HPDE6-E6E7 (cell line): Measurements from ENCODE around the gene RBPJL.
A peak's percentile ranks its signal among the peaks of the same experiment; 100 is the strongest.

ENCODE experiments used
- DNase-seq: peaks from one replicate; pipeline ENCODE4 v3.0.0; 2011; ENCODE audit warnings: missing footprints; ENCODE audit errors: extremely low spot score

Gene RBPJL

GRCh38 chr20:45306431-45306982 lies at the start of gene RBPJL:
TSS of gene RBPJL (plus strand) at chr20:45306840. CDS start at chr20:45306923, 83 bp downstream.
- DNase-seq, result no peak

- DNase-seq, result no peak
These were observed 49.5 kb upstream of the RBPJL start for GRCh38 chr20:45257161-45257560.

- DNase-seq, result no peak
These were observed 48.9 kb upstream of the RBPJL start for GRCh38 chr20:45257711-45258110.

GRCh38 chr20:45258259-45258658 lies 48.4 kb upstream of the RBPJL start:
- DNase-seq, result no peak

GRCh38 chr20:45258664-45259063 lies 48.0 kb upstream of the RBPJL start:
- DNase-seq, result no peak

GRCh38 chr20:45263556-45264266 lies 42.9 kb upstream of the RBPJL start:
- no peak for DNase-seq

GRCh38 chr20:45266977-45267376 lies 39.7 kb upstream of the RBPJL start:
- no peak for DNase-seq

GRCh38 chr20:45268531-45268930 lies 38.1 kb upstream of the RBPJL start:
- no peak for DNase-seq

- DNase-seq, result no peak
These were observed 37.6 kb upstream of the RBPJL start for GRCh38 chr20:45269056-45269455.

GRCh38 chr20:45269754-45270270 lies 36.8 kb upstream of the RBPJL start:
- no peak for DNase-seq

- DNase-seq, result no peak
These were observed 31.3 kb upstream of the RBPJL start for GRCh38 chr20:45275338-45275737.

GRCh38 chr20:45279992-45280391 lies 26.6 kb upstream of the RBPJL start:
- DNase-seq, result no peak

- no peak for DNase-seq
These were observed 23.7 kb upstream of the RBPJL start for GRCh38 chr20:45282700-45283550.

GRCh38 chr20:45283551-45284057 lies 23.0 kb upstream of the RBPJL start:
- peak; percentile 50 for DNase-seq

GRCh38 chr20:45288376-45288775 lies 18.3 kb upstream of the RBPJL start:
- DNase-seq, result no peak

GRCh38 chr20:45288860-45289259 lies 17.8 kb upstream of the RBPJL start:
- no peak for DNase-seq

- no peak for DNase-seq
These were observed 16.5 kb upstream of the RBPJL start for GRCh38 chr20:45289942-45290676.

GRCh38 chr20:45290677-45291355 lies 15.8 kb upstream of the RBPJL start:
- peak; percentile 92 for DNase-seq

- no peak for DNase-seq
These were observed 15.1 kb upstream of the RBPJL start for GRCh38 chr20:45291526-45291925.

- no peak for DNase-seq
These were observed 14.3 kb upstream of the RBPJL start for GRCh38 chr20:45292343-45292742.
